ENCODE results near the gene DALRD3.

DNA sequence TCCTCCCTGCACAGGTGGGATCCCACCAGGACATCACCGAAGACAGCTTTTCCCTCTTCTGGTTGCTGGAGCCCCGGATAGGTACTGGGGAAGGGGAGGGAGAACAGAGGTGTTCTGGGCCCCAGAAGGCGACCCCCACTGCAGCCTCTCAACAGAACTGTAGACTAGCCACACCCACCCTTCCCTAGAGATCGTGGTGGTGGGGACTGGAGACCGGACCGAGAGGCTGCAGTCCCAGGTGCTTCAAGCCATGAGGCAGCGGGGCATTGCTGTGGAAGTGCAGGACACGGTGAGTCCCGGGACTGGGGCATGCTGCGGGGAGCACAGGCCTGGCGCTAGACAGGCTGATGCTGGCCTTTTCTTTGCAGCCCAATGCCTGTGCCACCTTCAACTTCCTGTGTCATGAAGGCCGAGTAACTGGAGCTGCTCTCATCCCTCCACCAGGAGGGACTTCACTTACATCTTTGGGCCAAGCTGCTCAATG lies 4.3 kb upstream of the DALRD3 start:
- TF ChIP-seq, protein P1, sequence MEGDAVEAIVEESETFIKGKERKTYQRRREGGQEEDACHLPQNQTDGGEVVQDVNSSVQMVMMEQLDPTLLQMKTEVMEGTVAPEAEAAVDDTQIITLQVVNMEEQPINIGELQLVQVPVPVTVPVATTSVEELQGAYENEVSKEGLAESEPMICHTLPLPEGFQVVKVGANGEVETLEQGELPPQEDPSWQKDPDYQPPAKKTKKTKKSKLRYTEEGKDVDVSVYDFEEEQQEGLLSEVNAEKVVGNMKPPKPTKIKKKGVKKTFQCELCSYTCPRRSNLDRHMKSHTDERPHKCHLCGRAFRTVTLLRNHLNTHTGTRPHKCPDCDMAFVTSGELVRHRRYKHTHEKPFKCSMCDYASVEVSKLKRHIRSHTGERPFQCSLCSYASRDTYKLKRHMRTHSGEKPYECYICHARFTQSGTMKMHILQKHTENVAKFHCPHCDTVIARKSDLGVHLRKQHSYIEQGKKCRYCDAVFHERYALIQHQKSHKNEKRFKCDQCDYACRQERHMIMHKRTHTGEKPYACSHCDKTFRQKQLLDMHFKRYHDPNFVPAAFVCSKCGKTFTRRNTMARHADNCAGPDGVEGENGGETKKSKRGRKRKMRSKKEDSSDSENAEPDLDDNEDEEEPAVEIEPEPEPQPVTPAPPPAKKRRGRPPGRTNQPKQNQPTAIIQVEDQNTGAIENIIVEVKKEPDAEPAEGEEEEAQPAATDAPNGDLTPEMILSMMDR (IDR thresholded peaks at IDR 0.05; ENCODE audit: low read depth, low read length): no peak
- TF ChIP-seq MYC (IDR thresholded peaks at IDR 0.05; ENCODE audit: low read depth, low read length) (no peak), POLR2A (IDR thresholded peaks at IDR 0.05; ENCODE audit: extremely low read depth, insufficient read length) (no peak)
- TF ChIP-seq, protein P2, sequence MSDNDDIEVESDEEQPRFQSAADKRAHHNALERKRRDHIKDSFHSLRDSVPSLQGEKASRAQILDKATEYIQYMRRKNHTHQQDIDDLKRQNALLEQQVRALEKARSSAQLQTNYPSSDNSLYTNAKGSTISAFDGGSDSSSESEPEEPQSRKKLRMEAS (IDR thresholded peaks at IDR 0.05; ENCODE audit: low read depth, low read length): no peak

Measured in NB4 (cell line).